ENCODE results near the gene MTO1. TPM values are rescaled to one million over a fixed set of nuclear protein-coding genes. Genes with fewer than 3 reads are reported as not detected.

MTO1 gene
- total RNA-seq, 1 experiment from 2014 or later = 31.0 TPM

Other genes with a start within 250 kb of the MTO1 start
- gene KHDC1L, start 236.2 kb upstream of the MTO1 start, total RNA-seq (2014; rRNA removed; shearing (Covaris generic)) = 4.2 TPM in 1 of 2 replicates, not detected in the other
- 1.9 and 2.3 TPM in 2 replicates for gene KHDC1, start 198.5 kb upstream of the MTO1 start, total RNA-seq (2014; rRNA removed; shearing (Covaris generic))
- not detected in 2 replicates for gene DPPA5, start 107.5 kb upstream of the MTO1 start, total RNA-seq (2014; rRNA removed; shearing (Covaris generic))
- gene KHDC3L, start 99.1 kb upstream of the MTO1 start, total RNA-seq (2014; rRNA removed; shearing (Covaris generic)) = not detected in 2 replicates
- gene OOEP, start 91.8 kb upstream of the MTO1 start, total RNA-seq (2014; rRNA removed; shearing (Covaris generic)) = not detected in 2 replicates
- gene DDX43, start 66.9 kb upstream of the MTO1 start, total RNA-seq (2014; rRNA removed; shearing (Covaris generic)) = not detected in 2 replicates
- gene CGAS, start 9.4 kb upstream of the MTO1 start, total RNA-seq (2014; rRNA removed; shearing (Covaris generic)) = not detected in 2 replicates
- 15,038 and 17,549 TPM in 2 replicates for gene EEF1A1, start 59.3 kb downstream of the MTO1 start, total RNA-seq (2014; rRNA removed; shearing (Covaris generic))
- gene SLC17A5, start 192.3 kb downstream of the MTO1 start, total RNA-seq (2014; rRNA removed; shearing (Covaris generic)) = 6.2 and 8.1 TPM in 2 replicates
- gene CD109, start 234.5 kb downstream of the MTO1 start, total RNA-seq (2014; rRNA removed; shearing (Covaris generic)) = 0.51 and 2.6 TPM in 2 replicates